HCT116 (cell line): Measurements from ENCODE around the gene AGBL1. TPM values are rescaled to one million over a fixed set of nuclear protein-coding genes. Genes with fewer than 3 reads are reported as not detected.

ENCODE experiments used
- ATAC-seq: fragments of 200-7000 bp; cut with Tn5 transposase; 2 replicates; pipeline ENCODE4 v1.9.1; 2020; ENCODE audit warnings: mild to moderate bottlenecking, moderate library complexity
- BruUV-seq: library from RNA; stranded (reverse); fragments of 400-500 nt; replicated peaks from 2 replicates; lab custom pipeline; 2021; lab: Mats Ljungman, UMichigan
- CTCF ChIA-PET: fragments of 300-600 bp; sonication (Branson Sonifier 250); formaldehyde crosslinking; loops from one replicate; lab custom pipeline; 2021; ENCODE audit warnings: antibody characterized with exemption; lab: Charles Lee
- POLR2A ChIA-PET: fragments of 300-600, 350-600 bp; sonication (Branson Sonifier 250); formaldehyde crosslinking; loops from one replicate; lab custom pipeline; 2021; ENCODE audit warnings: antibody characterized with exemption; lab: Charles Lee
- RAD21 ChIA-PET, 2 experiments: fragments of 300-600 bp; sonication (Branson Sonifier 250); formaldehyde crosslinking; loops; one replicate each; lab custom pipeline; 2023; ENCODE audit warnings: low total read pairs in 2 of 2; ENCODE audit not compliant: uncharacterized antibody in 2 of 2, unreplicated experiment in 2 of 2, low non-redundant PET in 1 of 2; lab: Charles Lee
- DNase-seq: peaks from one replicate; pipeline ENCODE4 v3.0.0-alpha.2; 2010; ENCODE audit warnings: low read depth, low spot score
- H2AFZ ChIP-seq: fragments of 200-600 bp; shearing (Covaris generic), sonication (generic); 2 replicates; pipeline ENCODE4 v1.6.1; 2017; ENCODE audit warnings: low read depth, mixed run types, mixed read lengths, antibody characterized with exemption, low read length; ENCODE audit not compliant: poor library complexity, severe bottlenecking
- H3K27ac ChIP-seq: 2 replicates; pipeline ENCODE4 v1.5.1; 2012; ENCODE audit warnings: low read depth, low read length
- H3K27me3 ChIP-seq: fragments of 200-600 bp; sonication (generic); 2 replicates; pipeline ENCODE4 v1.6.1; 2016; ENCODE audit warnings: mixed run types, low read length, mixed read lengths; ENCODE audit not compliant: insufficient read depth
- H3K36me3 ChIP-seq, 2 experiments: fragments of 200-500 bp in 1 of 2; fragments of 200-600 bp in 1 of 2; sonication (Bioruptor generic) in 1 of 2; sonication (generic) in 1 of 2; 2 replicates each; pipeline versions ENCODE4 v1.5.1 to v1.6.1; 2014 to 2016; ENCODE audit warnings: low read length in 2 of 2, inconsistent platforms in 1 of 2, mixed read lengths in 1 of 2, mixed run types in 1 of 2; ENCODE audit not compliant: insufficient read depth in 2 of 2, control insufficient read depth in 1 of 2
- H3K4me1 ChIP-seq, 2 experiments: fragments of 200-600 bp in 1 of 2; sonication (generic) in 1 of 2; 2 replicates each; pipeline versions ENCODE4 v1.5.1 to v1.6.1; 2012 to 2017; ENCODE audit warnings: low read length in 2 of 2, inconsistent platforms in 1 of 2, mild to moderate bottlenecking in 1 of 2, mixed read lengths in 1 of 2, mixed run types in 1 of 2, moderate library complexity in 1 of 2; ENCODE audit not compliant: insufficient read depth in 2 of 2, control insufficient read depth in 1 of 2
- H3K4me2 ChIP-seq: fragments of 200-600 bp; sonication (generic); 2 replicates; pipeline ENCODE4 v1.6.1; 2017; ENCODE audit warnings: mixed run types, low read length, mixed read lengths
- H3K4me3 ChIP-seq, 2 experiments: fragments of 200-600 bp in 1 of 2; sonication (generic) in 1 of 2; replicated peaks in 1 of 2; 2 replicates each; pipeline ENCODE4 v1.5.1; 2011 to 2016; ENCODE audit warnings: low read length in 2 of 2, control low read depth in 1 of 2, low read depth in 1 of 2, mild to moderate bottlenecking in 1 of 2, mixed read lengths in 1 of 2, mixed run types in 1 of 2
- H3K79me2 ChIP-seq: fragments of 200-600 bp; sonication (generic); 2 replicates; pipeline ENCODE4 v1.6.1; 2017; ENCODE audit warnings: mild to moderate bottlenecking, mixed run types, low read length, moderate library complexity, mixed read lengths; ENCODE audit not compliant: insufficient read depth
- H3K9ac ChIP-seq: fragments of 200-600 bp; sonication (generic); 2 replicates; pipeline ENCODE4 v1.6.1; 2016; ENCODE audit warnings: low read length, mixed read lengths
- H3K9me2 ChIP-seq: fragments of 200-600 bp; sonication (generic), shearing (Covaris generic); 2 replicates; pipeline ENCODE4 v1.6.1; 2017; ENCODE audit warnings: mixed run types, mild to moderate bottlenecking, moderate library complexity; ENCODE audit not compliant: insufficient read depth
- H3K9me3 ChIP-seq, 2 experiments: fragments of 200-500 bp in 1 of 2; fragments of 200-600 bp in 1 of 2; sonication (Bioruptor generic) in 1 of 2; sonication (generic) in 1 of 2; 2 replicates each; pipeline ENCODE4 v1.6.1; 2014 to 2017; ENCODE audit warnings: low read length in 2 of 2, mixed read lengths in 2 of 2, inconsistent platforms in 1 of 2, low read depth in 1 of 2, mild to moderate bottlenecking in 1 of 2, mixed run types in 1 of 2, moderate library complexity in 1 of 2; ENCODE audit not compliant: control insufficient read depth in 1 of 2, insufficient read depth in 1 of 2
- H4K20me1 ChIP-seq: fragments of 200-600 bp; sonication (generic), shearing (Covaris generic); 2 replicates; pipeline ENCODE4 v1.6.1; 2017; ENCODE audit warnings: mixed run types, mild to moderate bottlenecking, moderate library complexity; ENCODE audit not compliant: insufficient read depth
- CBX3 ChIP-seq: IDR thresholded peaks from 2 replicates; pipeline ENCODE4 v1.6.1; 2012; ENCODE audit warnings: low read depth
- CTCF ChIP-seq, 3 experiments: fragments of 200-600 bp in 1 of 3; sonication (generic) in 1 of 3; IDR thresholded peaks in 2 of 3; conservative IDR thresholded peaks in 1 of 3; 2 replicates each; pipeline ENCODE4 v1.5.1; 2012 to 2017; ENCODE audit warnings: low read depth in 2 of 3, low read length in 2 of 3, antibody characterized with exemption in 1 of 3, borderline replicate concordance in 1 of 3, control low read depth in 1 of 3, mild to moderate bottlenecking in 1 of 3, mixed read lengths in 1 of 3, mixed run types in 1 of 3, moderate library complexity in 1 of 3; ENCODE audit not compliant: insufficient read depth in 1 of 3
- EGR1 ChIP-seq: IDR thresholded peaks from 2 replicates; pipeline ENCODE4 v1.6.1; 2012; ENCODE audit warnings: low read depth
- ELF1 ChIP-seq: IDR thresholded peaks from 2 replicates; pipeline ENCODE4 v1.6.1; 2012; ENCODE audit warnings: low read depth, borderline replicate concordance
- EZH2 ChIP-seq: fragments of 200-600 bp; sonication (generic); IDR thresholded peaks from 2 replicates; pipeline ENCODE4 v1.6.1; 2017; ENCODE audit warnings: antibody characterized with exemption, mixed run types
- EZH2phosphoT487 ChIP-seq: fragments of 200-600 bp; IDR thresholded peaks from 2 replicates; pipeline ENCODE4 v1.6.1; 2018; ENCODE audit warnings: antibody characterized with exemption, borderline replicate concordance
- FOSL1 ChIP-seq: IDR thresholded peaks from 2 replicates; pipeline ENCODE4 v1.6.1; 2012; ENCODE audit warnings: low read depth
- JUND ChIP-seq: IDR thresholded peaks from 2 replicates; pipeline ENCODE4 v1.6.1; 2012
- POLR2AphosphoS5 ChIP-seq: IDR thresholded peaks from 2 replicates; pipeline ENCODE4 v1.6.1; 2011; ENCODE audit warnings: mild to moderate bottlenecking, low read depth, low read length, moderate library complexity
- SIN3A ChIP-seq: IDR thresholded peaks from 2 replicates; pipeline ENCODE4 v1.6.1; 2012; ENCODE audit warnings: low read depth
- YY1 ChIP-seq: IDR thresholded peaks from 2 replicates; pipeline ENCODE4 v1.6.1; 2011; ENCODE audit warnings: low read length, low read depth, moderate library complexity, mild to moderate bottlenecking; ENCODE audit not compliant: insufficient replicate concordance; ENCODE audit errors: extremely low read depth
- ZNF274 ChIP-seq: fragments of 200-500 bp; sonication (Bioruptor generic); IDR thresholded peaks from 2 replicates; pipeline ENCODE4 v1.6.1; 2014; ENCODE audit warnings: mild to moderate bottlenecking, low read depth, low read length, inconsistent platforms
- intact Hi-C: fragments of 100-400 bp; cut with micrococcal nuclease; formaldehyde crosslinking; loops from 2 replicates; pipeline ENCODE4 v1.10.0; 2022
- total RNA-seq: library from RNA; stranded (reverse); gene quantifications from one replicate; pipeline ENCODE4 v1.2.1, GENCODE V29; 2021; ENCODE audit not compliant: unreplicated experiment
- TF ChIP-seq, protein P1 (sequence below): IDR thresholded peaks from 2 replicates; pipeline ENCODE4 v1.6.1; 2012; ENCODE audit warnings: low read depth

The AGBL1 gene
- total RNA-seq, 1 experiment from 2014 or later = not detected

DNA sequence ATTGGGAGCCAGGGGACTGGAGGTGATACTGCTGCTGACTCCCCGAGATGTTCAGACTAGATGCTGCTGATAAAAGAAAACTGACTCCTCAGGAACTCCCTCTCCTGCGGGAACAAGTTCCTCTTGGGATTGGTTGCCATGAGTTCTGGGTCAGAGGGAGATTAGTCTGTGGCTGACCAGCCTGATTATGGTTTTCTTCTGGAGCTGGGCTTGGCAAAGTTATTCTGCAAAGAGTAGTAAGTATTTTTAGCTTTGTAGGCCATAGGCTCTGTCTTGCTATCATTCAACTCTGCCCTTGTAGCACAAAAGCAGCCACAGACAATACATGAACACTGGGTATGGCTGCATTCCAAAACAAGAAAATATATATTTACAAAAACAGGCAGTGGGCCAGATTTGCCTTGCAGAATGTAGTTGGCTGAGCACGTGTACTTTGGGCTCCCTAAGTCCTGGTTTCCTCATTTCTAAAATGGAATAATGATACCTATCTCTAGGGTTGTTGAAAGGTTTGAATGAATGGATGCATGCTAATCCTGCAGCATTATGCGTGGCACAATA lies 796.8 kb downstream of the AGBL1 start:
- H3K79me2 ChIP-seq = no peaks in the 10 kb centered on the region
- DNase-seq (no peak), ATAC-seq (no peak)
- no peak overlapping the region for H3K9ac ChIP-seq
- no peak overlapping the region for H3K27ac ChIP-seq
- H3K4me1 ChIP-seq = no peaks in the 10 kb centered on the region
- ChIA-PET RAD21 (no interaction called here), CTCF (no interaction called here), POLR2A (no interaction called here)
- H3K4me3 ChIP-seq = no peak overlapping the region
- H4K20me1 ChIP-seq = no peaks in the 10 kb centered on the region
- no peaks in the 10 kb centered on the region for H3K36me3 ChIP-seq
- intact Hi-C loops = no loop called here
- no peaks in the 10 kb centered on the region for H3K27me3 ChIP-seq
- BruUV-seq = no TSS peak
- H3K4me2 ChIP-seq = no peak overlapping the region
- TF ChIP-seq FOSL1 (no peak), YY1 (no peak), EZH2 (no peak), CBX3 (no peak), SIN3A (no peak), CTCF (IDR thresholded peaks at IDR 0.05 in 2 of 3, conservative IDR thresholded peaks at IDR 0.05 in 1 of 3; ENCODE audit: borderline replicate concordance in 1 of 3, insufficient read depth in 1 of 3, low read depth in 2 of 3, low read length in 2 of 3) (no peak), JUND (no peak), EZH2phosphoT487 (no peak), ELF1 (no peak), EGR1 (no peak), ZNF274 (no peak), POLR2AphosphoS5 (no peak)
- TF ChIP-seq, protein P1, sequence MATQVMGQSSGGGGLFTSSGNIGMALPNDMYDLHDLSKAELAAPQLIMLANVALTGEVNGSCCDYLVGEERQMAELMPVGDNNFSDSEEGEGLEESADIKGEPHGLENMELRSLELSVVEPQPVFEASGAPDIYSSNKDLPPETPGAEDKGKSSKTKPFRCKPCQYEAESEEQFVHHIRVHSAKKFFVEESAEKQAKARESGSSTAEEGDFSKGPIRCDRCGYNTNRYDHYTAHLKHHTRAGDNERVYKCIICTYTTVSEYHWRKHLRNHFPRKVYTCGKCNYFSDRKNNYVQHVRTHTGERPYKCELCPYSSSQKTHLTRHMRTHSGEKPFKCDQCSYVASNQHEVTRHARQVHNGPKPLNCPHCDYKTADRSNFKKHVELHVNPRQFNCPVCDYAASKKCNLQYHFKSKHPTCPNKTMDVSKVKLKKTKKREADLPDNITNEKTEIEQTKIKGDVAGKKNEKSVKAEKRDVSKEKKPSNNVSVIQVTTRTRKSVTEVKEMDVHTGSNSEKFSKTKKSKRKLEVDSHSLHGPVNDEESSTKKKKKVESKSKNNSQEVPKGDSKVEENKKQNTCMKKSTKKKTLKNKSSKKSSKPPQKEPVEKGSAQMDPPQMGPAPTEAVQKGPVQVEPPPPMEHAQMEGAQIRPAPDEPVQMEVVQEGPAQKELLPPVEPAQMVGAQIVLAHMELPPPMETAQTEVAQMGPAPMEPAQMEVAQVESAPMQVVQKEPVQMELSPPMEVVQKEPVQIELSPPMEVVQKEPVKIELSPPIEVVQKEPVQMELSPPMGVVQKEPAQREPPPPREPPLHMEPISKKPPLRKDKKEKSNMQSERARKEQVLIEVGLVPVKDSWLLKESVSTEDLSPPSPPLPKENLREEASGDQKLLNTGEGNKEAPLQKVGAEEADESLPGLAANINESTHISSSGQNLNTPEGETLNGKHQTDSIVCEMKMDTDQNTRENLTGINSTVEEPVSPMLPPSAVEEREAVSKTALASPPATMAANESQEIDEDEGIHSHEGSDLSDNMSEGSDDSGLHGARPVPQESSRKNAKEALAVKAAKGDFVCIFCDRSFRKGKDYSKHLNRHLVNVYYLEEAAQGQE = no peak
- H2AFZ ChIP-seq = no peak overlapping the region
- H3K9me3 ChIP-seq = peaks cover 0 to 19% of the 10 kb centered on the region in 2 experiments; a peak in 2 of 4 replicates
- no peaks in the 10 kb centered on the region for H3K9me2 ChIP-seq
